HG02763 (cell line): Measurements from ENCODE around the gene PKIG.
"Not testable (repeated sequence)": the region's sequence is repeated elsewhere in the genome, so short reads cannot be mapped to it uniquely, and the experiment has no call there.

Experiments used
- ATAC-seq: cut with Tn5 transposase; IDR thresholded peaks from one replicate; pipeline ENCODE4 v1.9.1; 2021; ENCODE audit warnings: mild to moderate bottlenecking, moderate library complexity; ENCODE audit not compliant: unreplicated experiment

PKIG gene

GRCh38 chr20:44582311-44583025, at the start of gene PKIG:
PKIG (plus strand) TSS chr20:44582579; CDS start chr20:44614557, 31,978 bp downstream.
- no peak for ATAC-seq

DNA sequence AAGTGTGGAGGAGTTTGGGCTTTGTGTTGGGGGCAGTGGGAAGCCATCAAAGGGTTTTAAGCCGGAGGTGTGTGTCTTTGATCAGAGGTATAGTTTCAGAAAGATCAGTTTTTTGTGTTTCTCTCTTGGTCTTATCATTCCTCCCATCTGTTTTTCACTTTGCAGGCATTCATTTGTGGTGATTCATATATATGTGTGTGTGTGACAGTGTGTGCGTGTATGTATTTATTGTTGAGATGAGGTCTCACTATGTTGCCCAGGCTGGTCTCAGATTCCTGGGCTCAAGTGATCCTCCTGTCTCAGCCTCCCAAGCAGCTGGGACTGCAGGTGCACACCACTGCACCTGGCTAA, 49.4 kb upstream of the PKIG start:
- no peak for ATAC-seq

GRCh38 chr20:44533928-44534327, 48.5 kb upstream of the PKIG start:
- no peak for ATAC-seq

DNA sequence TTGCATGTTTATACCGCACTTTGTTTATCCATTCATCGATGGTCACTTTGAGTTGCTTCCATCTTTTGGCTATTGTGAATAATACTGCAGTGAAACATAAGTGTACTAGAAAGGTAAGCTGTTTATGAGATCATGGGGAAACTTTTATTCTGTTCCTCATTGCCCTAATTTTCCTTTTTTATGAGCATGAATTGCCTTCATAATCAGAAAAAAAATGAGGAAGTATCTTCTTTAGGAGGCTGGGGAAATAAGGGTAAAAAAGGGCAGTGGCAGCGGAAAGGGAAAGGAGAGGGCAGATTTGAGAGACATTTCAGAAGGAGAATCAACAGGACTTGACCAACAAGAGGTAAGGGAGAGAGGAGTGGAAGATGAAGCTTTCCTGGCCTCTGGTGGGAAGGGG, 46.2 kb upstream of the PKIG start:
- ATAC-seq, result no peak

- no peak for ATAC-seq
Measured at GRCh38 chr20:44537993-44538392, 44.4 kb upstream of the PKIG start.

DNA sequence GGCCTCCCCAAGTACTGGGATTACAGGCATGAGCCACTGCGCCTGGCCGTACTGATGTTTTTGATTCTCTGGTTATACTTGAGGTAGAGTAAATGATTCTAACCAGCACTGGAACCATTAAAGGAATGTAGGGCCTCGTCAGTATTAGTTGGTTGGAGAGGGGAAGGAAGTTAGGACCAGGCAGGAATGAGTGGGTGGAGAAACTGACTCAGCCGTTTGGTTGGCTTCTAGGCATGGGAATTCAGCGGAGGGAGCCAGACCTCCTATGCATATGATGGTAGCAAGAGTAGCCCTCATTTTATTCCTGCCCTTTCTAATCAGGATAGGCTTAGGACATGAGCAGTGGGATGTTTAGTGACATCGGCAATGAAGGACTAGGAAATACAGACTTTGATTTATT, 41.5 kb upstream of the PKIG start:
- ATAC-seq, result no peak

DNA sequence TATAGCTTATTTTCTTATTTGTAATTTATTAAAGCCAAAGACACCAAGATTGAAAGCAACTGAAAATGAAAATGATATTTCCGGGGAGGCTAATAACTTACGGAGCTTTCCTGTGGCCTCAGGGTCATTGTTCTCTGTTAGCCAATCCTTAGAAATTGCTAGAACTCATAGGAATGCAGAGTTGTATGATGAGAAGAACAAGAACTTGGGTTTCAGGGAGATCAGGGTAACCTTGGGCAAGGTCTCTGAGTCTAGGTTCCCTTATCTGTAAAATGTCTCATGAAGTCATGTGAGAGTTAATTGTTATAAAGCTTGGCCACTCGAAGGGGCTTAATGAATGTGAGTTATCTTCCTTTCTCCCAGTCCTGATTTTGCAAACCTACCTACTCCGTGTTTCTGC, 40.4 kb upstream of the PKIG start:
- ATAC-seq, result no peak

- ATAC-seq, result no peak
Measured at GRCh38 chr20:44542890-44543289, 39.5 kb upstream of the PKIG start.

DNA sequence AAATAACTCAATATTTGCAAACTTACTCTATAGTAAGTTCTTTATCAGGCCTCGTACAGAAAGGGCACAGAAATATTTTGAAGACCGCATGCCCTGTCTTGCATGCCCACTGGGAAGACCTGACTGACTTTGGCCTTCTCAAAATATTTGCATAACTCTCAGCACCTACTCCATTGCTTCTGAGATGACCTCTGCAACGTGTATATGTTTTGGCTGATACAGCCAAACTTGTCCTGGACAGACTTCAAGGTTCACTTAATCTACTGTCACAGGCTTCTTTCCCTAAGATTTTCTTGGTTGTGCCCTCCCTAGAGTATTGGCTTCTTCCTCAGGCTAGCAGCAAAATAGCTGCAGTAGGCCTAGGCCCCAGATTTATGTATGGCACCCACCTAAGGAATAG, 39.0 kb upstream of the PKIG start:
- no peak for ATAC-seq

GRCh38 chr20:44544263-44544662, 38.1 kb upstream of the PKIG start:
- ATAC-seq, result no peak

DNA sequence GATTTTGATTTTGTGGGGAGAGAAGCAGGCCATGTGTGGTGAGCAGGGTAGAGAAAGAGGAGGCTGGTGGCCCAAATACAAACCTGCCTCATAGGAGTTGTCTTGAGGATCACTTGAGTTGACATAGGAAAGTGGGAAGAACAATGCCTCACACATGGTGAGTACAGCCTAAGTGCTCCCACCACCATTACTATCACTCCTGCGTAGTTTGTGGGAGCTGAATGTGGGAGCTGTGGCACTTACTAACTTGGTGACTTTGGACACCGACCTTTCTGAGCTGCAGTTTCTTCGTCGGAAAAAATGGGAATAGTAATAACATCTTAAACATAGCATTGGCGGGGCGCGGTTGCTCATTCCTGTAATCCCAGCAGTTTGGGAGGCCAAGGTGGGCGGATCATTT, 35.0 kb upstream of the PKIG start:
- no peak for ATAC-seq

DNA sequence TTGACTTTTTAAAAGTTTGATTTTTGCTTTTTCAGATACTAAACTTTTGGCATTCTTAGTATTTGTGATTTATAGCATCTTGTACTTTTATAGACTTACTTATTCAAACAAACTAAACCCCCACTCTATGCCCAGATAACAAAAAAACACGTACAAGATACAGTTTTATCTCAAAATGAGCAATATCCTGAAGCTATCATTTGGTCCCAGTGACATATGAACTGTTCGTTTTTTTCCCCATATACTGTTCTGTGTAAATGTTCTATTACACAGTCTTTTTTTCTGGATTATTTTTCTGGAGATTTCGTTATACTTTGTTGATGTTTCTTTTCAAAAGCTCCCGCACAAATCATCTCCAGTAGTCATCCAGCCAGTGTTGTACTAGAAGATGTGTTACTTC, 33.3 kb upstream of the PKIG start:
- ATAC-seq, result no peak

GRCh38 chr20:44552050-44552449, 30.3 kb upstream of the PKIG start:
- no peak for ATAC-seq

DNA sequence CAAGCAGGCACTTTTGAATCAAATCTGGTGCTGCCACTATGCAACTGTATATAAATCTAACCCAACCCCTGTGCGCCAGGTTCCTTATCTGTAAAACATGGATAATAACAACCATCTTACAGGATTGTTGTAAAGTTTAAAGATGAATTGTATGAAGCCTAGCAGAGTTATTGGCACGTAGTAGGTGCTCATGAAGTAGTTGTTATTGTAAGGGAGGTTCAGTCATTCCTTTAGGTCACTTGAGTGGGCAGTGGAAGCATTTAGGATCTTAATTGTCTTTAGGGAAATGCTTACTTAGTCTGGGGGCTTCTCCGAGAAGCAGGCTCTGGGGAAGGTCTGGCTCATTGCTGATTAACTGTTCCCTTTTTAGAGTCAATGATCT, 29.8 kb upstream of the PKIG start:
- no peak for ATAC-seq

DNA sequence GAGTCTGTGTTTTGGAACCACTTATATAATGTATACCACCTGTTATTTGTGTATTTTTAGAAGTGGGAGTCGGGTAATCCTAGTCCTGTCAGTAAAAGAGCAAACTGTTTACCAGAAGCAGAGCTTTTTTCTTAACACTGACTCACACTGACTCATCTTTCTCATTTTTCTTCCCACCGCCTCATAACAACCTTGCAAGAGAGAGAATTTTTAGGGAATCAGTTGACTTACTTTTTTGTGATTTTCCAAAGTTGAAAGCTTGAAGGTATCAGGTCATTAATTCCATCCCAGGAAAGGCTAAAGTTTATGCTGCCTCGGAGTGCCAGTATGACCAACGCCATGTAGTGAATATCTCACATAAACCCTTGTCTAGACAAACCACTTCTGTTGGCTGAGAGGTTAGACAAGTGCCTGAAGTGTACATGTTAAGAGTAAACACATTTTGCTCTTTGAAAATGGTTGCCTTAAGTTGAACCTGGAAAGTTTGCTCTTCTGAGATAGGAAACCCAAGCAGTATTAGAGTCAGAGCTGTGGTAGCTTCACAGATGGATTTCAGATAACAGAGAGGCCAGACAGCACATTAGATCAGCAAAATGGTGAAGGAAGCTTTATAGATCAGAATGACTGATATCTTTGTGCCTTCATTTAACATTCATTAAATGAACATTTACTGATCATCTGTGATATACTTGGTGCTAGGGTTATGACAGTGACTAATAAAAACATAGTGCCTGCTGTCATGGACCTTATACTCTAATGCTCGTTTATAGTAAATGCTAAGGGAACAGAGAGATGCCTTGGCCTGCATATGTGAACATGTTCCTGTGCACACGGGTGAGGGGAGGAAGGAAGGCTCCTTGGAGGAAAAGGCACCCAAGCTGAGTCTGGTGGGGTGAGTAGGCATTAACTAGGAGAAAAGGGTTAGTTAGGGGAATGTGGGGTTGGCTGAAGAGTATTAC, 29.1 kb upstream of the PKIG start:
- ATAC-seq, result no peak

DNA sequence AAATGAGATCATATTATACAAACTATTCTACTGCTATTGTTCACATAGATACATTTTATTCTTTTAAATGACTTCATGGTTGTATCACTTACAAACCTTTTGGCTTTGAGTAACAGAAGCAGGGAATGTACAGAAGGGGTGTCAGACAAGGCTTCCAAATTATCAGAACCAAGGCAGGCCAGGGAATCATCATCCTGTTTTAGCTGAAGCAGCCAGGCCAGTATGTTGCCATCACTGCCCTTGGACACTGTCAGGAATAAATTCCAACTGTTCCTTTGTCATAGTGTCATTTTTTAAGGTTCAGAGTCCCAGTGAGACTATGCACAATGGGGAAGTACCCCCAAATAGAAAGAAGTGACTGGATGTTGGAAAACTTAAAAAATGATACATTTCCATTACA, 23.1 kb upstream of the PKIG start:
- no peak for ATAC-seq

GRCh38 chr20:44560229-44560628, 22.1 kb upstream of the PKIG start:
- ATAC-seq, result no peak

DNA sequence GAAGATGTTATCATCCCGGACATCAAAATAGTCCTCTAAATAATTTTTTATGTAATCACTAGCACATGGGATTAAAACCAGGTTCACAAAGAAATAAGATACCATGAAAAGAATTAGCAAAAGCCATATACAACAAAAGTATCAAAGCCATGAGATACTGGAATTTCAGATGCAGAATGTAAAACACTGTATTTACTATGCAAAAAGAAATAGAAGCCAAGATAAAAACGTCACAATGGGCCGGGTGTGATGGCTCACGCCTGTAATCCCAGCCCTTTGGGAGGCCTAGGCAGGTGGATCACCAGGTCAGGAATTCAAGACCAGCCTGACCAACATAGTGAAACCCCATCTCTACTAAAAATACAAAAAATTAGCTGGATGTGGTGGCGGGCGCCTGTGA, 21.6 kb upstream of the PKIG start:
- ATAC-seq, result not testable (repeated sequence)

DNA sequence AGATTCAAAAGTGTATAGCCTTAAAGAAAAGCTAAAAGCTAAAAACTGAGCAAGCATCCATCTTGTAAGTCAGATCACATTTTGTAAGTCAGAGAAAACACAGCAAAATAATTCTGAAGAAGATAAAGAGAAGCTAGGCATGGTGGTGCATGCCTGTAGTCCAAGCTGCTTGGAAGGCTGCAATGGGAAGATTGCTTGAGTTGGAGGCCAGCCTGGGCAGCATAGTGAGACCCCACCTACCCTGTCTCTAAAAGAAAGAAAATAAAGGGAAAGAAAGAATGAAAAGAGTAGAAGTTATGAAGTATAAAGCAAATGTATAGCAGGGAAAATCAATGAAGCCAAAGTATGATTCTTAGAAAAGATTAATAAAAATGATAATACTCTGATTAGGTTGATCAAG, 20.5 kb upstream of the PKIG start:
- no peak for ATAC-seq

GRCh38 chr20:44566018-44566417, 16.4 kb upstream of the PKIG start:
- ATAC-seq, result no peak

DNA sequence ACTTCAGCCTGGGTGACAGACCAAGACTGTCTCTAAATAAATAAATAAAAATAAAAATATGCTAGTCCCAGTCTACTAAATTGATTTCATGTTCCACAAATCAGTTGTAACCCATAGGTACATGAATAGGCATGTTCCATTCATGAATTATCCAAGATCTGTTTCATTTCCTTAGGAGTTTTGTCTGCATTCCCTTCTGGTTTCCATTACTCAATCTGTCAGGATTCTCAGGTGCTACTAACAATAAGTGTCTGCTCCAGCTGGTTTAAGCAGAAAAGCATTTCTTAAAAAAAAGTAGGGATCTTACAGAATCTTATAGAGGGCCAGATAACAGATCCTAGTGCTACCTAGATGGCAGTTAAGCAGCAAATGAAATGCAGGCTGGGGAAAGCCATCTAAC, 15.6 kb upstream of the PKIG start:
- ATAC-seq, result no peak

DNA sequence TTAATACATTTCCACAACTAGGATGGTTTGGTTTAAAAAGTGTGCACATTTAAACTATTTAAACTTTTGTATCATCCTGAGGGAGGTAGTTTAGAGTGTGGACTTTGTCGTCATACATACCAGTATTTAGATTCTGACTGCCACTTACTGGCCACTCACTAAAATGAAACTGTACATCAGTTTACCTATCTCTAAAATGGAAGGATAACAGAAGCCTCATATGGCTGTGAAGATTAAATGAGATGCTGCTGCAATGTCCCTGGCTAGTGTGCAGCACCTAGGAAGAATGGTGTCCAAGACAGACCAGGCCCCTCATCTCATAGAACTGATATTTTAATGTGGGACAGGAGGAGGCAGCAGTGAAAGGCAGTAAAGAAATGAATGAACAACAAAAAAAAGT, 12.0 kb upstream of the PKIG start:
- ATAC-seq, result no peak
